RWPE2 (cell line): ENCODE results near the gene SCYGR1.

Source experiments
- ATAC-seq: fragments of 200-7000 bp; cut with Tn5 transposase; 3 replicates; pipeline ENCODE4 v1.9.1; 2021; ENCODE audit warnings: low read depth
- DNase-seq: peaks from one replicate; pipeline ENCODE4 v3.0.0-alpha.2; 2020; ENCODE audit warnings: low spot score
- H3K27ac ChIP-seq: fragments of 450-650 bp; 2 replicates; pipeline ENCODE4 v1.5.1; 2017; ENCODE audit warnings: mild to moderate bottlenecking; ENCODE audit not compliant: poor library complexity, severe bottlenecking
- H3K27me3 ChIP-seq: fragments of 250-450 bp; sonication (Bioruptor Pico); 2 replicates; pipeline ENCODE4 v1.5.1; 2021; ENCODE audit warnings: mild to moderate bottlenecking, moderate library complexity; ENCODE audit not compliant: insufficient read depth, poor library complexity, severe bottlenecking
- H3K36me3 ChIP-seq: fragments of 250-450 bp; sonication (Bioruptor Pico); 2 replicates; pipeline ENCODE4 v1.5.1; 2020; ENCODE audit warnings: low read depth, mild to moderate bottlenecking, moderate library complexity
- H3K4me1 ChIP-seq: fragments of 250-450 bp; sonication (Bioruptor Pico); 2 replicates; pipeline ENCODE4 v1.5.1; 2021; ENCODE audit warnings: mild to moderate bottlenecking, moderate library complexity; ENCODE audit not compliant: insufficient read depth, poor library complexity, severe bottlenecking
- H3K4me3 ChIP-seq: fragments of 250-450 bp; sonication (Bioruptor Pico); 2 replicates; pipeline ENCODE4 v1.5.1; 2021; ENCODE audit warnings: mild to moderate bottlenecking, moderate library complexity; ENCODE audit not compliant: severe bottlenecking
- H3K9me3 ChIP-seq: fragments of 250-450 bp; sonication (Bioruptor Pico); 2 replicates; pipeline ENCODE4 v1.5.1; 2021; ENCODE audit warnings: mild to moderate bottlenecking, moderate library complexity; ENCODE audit not compliant: severe bottlenecking
- CTCF ChIP-seq: fragments of 450-650 bp; IDR thresholded peaks from one replicate; pipeline ENCODE4 v1.5.1; 2017; ENCODE audit warnings: mild to moderate bottlenecking, moderate library complexity; ENCODE audit not compliant: poor library complexity, severe bottlenecking

Gene SCYGR1

GRCh38 chr2:227423656-227424499 lies 36.1 kb upstream of the SCYGR1 start:
- Histone ChIP-seq H3K36me3 (no peaks in the 10 kb centered on the region), H3K4me1 (no peaks in the 10 kb centered on the region), H3K9me3 (no peaks in the 10 kb centered on the region), H3K27me3 (no peaks in the 10 kb centered on the region), H3K27ac (no peak overlapping the region), H3K4me3 (no peak overlapping the region)
- ATAC-seq (no peak), DNase-seq (no peak)
- no peak for TF ChIP-seq CTCF

GRCh38 chr2:227420087-227421052 lies 32.6 kb upstream of the SCYGR1 start:
- Histone ChIP-seq H3K9me3 (no peaks in the 10 kb centered on the region), H3K36me3 (no peaks in the 10 kb centered on the region), H3K4me1 (peaks cover 8% of the 10 kb centered on the region), H3K27me3 (no peaks in the 10 kb centered on the region), H3K27ac (no peak overlapping the region), H3K4me3 (no peak overlapping the region)
- ATAC-seq (no peak), DNase-seq (no peak)
- TF ChIP-seq CTCF = no peak

- H3K27ac ChIP-seq = peak overlapping the region; percentile 66
Measured at GRCh38 chr2:227416701-227417100, 29.0 kb upstream of the SCYGR1 start.

GRCh38 chr2:227415538-227416424 lies 28.0 kb upstream of the SCYGR1 start:
- peak; percentile 72 for ATAC-seq
- DNase-seq = peak; percentile 58
- Histone ChIP-seq H3K27ac (peak overlapping the region; percentile 66), H3K27me3 (no peaks in the 10 kb centered on the region), H3K36me3 (no peaks in the 10 kb centered on the region), H3K9me3 (no peaks in the 10 kb centered on the region), H3K4me3 (no peak overlapping the region), H3K4me1 (peaks cover 29% of the 10 kb centered on the region)
- no peak for TF ChIP-seq CTCF

More at GRCh38 chr2:227416701-227417100, 29.0 kb upstream of the SCYGR1 start:
- no peaks in the 10 kb centered on the region for H3K9me3 ChIP-seq
- ATAC-seq = no peak
- no peaks in the 10 kb centered on the region for H3K27me3 ChIP-seq
- no peaks in the 10 kb centered on the region for H3K36me3 ChIP-seq
- DNase-seq = no peak
- no peak for TF ChIP-seq CTCF
- no peak overlapping the region for H3K4me3 ChIP-seq
- peaks cover 21% of the 10 kb centered on the region for H3K4me1 ChIP-seq
